Measurements from ENCODE around the gene PPP1R1C. TPM values are rescaled to one million over a fixed set of nuclear protein-coding genes. Genes with fewer than 3 reads are reported as not detected.

Gene PPP1R1C
- total RNA-seq, 1 donor = not detected

GRCh38 chr2:182058056-182058455 lies 72.4 kb downstream of the PPP1R1C start:
- DNase-seq (ENCODE audit: low read depth in 2 of 3, low spot score in 2 of 3) = no peak

GRCh38 chr2:182061739-182062138 lies 76.1 kb downstream of the PPP1R1C start:
- no peak for DNase-seq (ENCODE audit: low read depth in 2 of 3, low spot score in 2 of 3)

- no peak for DNase-seq (ENCODE audit: low read depth in 2 of 3, low spot score in 2 of 3)
Measured at GRCh38 chr2:182062329-182062972, 76.8 kb downstream of the PPP1R1C start.

- no peak for DNase-seq (ENCODE audit: low read depth in 2 of 3, low spot score in 2 of 3)
Measured at GRCh38 chr2:182064019-182064778, 78.5 kb downstream of the PPP1R1C start.

GRCh38 chr2:182066400-182067087 lies 80.9 kb downstream of the PPP1R1C start:
- no peak for DNase-seq (ENCODE audit: low read depth in 2 of 3, low spot score in 2 of 3)

GRCh38 chr2:182067393-182067792 lies 81.7 kb downstream of the PPP1R1C start:
- DNase-seq (ENCODE audit: low read depth in 2 of 3, low spot score in 2 of 3) = no peak

GRCh38 chr2:182068811-182069210 lies 83.2 kb downstream of the PPP1R1C start:
- no peak for DNase-seq (ENCODE audit: low read depth in 2 of 3, low spot score in 2 of 3)

GRCh38 chr2:182069416-182069815 lies 83.8 kb downstream of the PPP1R1C start:
- no peak for DNase-seq (ENCODE audit: low read depth in 2 of 3, low spot score in 2 of 3)

- no peak for DNase-seq (ENCODE audit: low read depth in 2 of 3, low spot score in 2 of 3)
Measured at GRCh38 chr2:182069908-182070307, 84.3 kb downstream of the PPP1R1C start.

GRCh38 chr2:182070736-182071135 lies 85.1 kb downstream of the PPP1R1C start:
- DNase-seq (ENCODE audit: low read depth in 2 of 3, low spot score in 2 of 3) = no peak

- no peak for DNase-seq (ENCODE audit: low read depth in 2 of 3, low spot score in 2 of 3)
Measured at GRCh38 chr2:182072861-182073260, 87.2 kb downstream of the PPP1R1C start.

GRCh38 chr2:182073613-182074012 lies 88.0 kb downstream of the PPP1R1C start:
- DNase-seq (ENCODE audit: low read depth in 2 of 3, low spot score in 2 of 3) = no peak

- DNase-seq (ENCODE audit: low read depth in 2 of 3, low spot score in 2 of 3) = no peak
Measured at GRCh38 chr2:182077023-182077422, 91.4 kb downstream of the PPP1R1C start.

- peak in 2 of 3 donors; percentile 57 to 85 for DNase-seq (ENCODE audit: low read depth in 2 of 3, low spot score in 2 of 3)
Measured at GRCh38 chr2:182077448-182078142, 91.9 kb downstream of the PPP1R1C start.

GRCh38 chr2:182078988-182079602 lies 93.4 kb downstream of the PPP1R1C start:
- no peak for DNase-seq (ENCODE audit: low read depth in 2 of 3, low spot score in 2 of 3)

- peak in 2 of 3 donors; percentile 9 to 44 for DNase-seq (ENCODE audit: low read depth in 2 of 3, low spot score in 2 of 3)
Measured at GRCh38 chr2:182080493-182080892, 94.8 kb downstream of the PPP1R1C start.

GRCh38 chr2:182081602-182082260 lies 96.1 kb downstream of the PPP1R1C start:
- no peak for DNase-seq (ENCODE audit: low read depth in 2 of 3, low spot score in 2 of 3)

- no peak for DNase-seq (ENCODE audit: low read depth in 2 of 3, low spot score in 2 of 3)
Measured at GRCh38 chr2:182088681-182089320, 103.1 kb downstream of the PPP1R1C start.

GRCh38 chr2:182090486-182090885 lies 104.8 kb downstream of the PPP1R1C start:
- no peak for DNase-seq (ENCODE audit: low read depth in 2 of 3, low spot score in 2 of 3)

All from hematopoietic multipotent progenitor cell (in vitro differentiated cells).